PC-3 (cell line): ENCODE results near the gene AMH. TPM values are rescaled to one million over a fixed set of nuclear protein-coding genes. Genes with fewer than 3 reads are reported as not detected.
"Not testable (repeated sequence)": the region's sequence is repeated elsewhere in the genome, so short reads cannot be mapped to it uniquely, and the experiment has no call there.

Source experiments
- ATAC-seq: fragments of 200-7000 bp; cut with Tn5 transposase; 2 replicates; pipeline ENCODE4 v1.9.1; 2020; ENCODE audit warnings: mild to moderate bottlenecking, moderate library complexity
- BruUV-seq: library from RNA; stranded (reverse); fragments of 400-500 nt; replicated peaks from 2 replicates; lab custom pipeline; 2021; lab: Mats Ljungman, UMichigan
- CTCF ChIA-PET: fragments of 300-600 bp; sonication (Branson Sonifier 250); formaldehyde crosslinking; loops from one replicate; lab custom pipeline; 2022; ENCODE audit warnings: antibody characterized with exemption; lab: Charles Lee
- POLR2A ChIA-PET: fragments of 300-600 bp; sonication (Branson Sonifier 250); formaldehyde crosslinking; loops from one replicate; lab custom pipeline; 2022; ENCODE audit warnings: antibody characterized with exemption; ENCODE audit not compliant: unreplicated experiment; lab: Charles Lee
- DNase-seq: peaks from one replicate; pipeline ENCODE4 v3.0.0-alpha.2; 2015
- H2AFZ ChIP-seq: fragments of 300-600 bp; sonication (generic); 2 replicates; pipeline ENCODE4 v1.6.0; 2016; ENCODE audit warnings: antibody characterized with exemption, low read length
- H3F3A ChIP-seq: fragments of 300-600 bp; sonication (generic); one replicate; pipeline ENCODE4 v1.6.0; 2017; ENCODE audit warnings: antibody characterized with exemption, low read length, control low read depth, mild to moderate bottlenecking; ENCODE audit not compliant: unreplicated experiment
- H3K27ac ChIP-seq: fragments of 300-600 bp; sonication (generic); 2 replicates; pipeline ENCODE4 v1.5.1; 2016; ENCODE audit warnings: mild to moderate bottlenecking, low read length
- H3K27me3 ChIP-seq: fragments of 300-600 bp; sonication (generic); 2 replicates; pipeline ENCODE4 v1.6.1; 2016; ENCODE audit warnings: low read length, mixed read lengths
- H3K36me3 ChIP-seq: fragments of 300-600 bp; sonication (generic); 2 replicates; pipeline ENCODE4 v1.6.1; 2016; ENCODE audit warnings: low read depth, mixed run types, low read length, mixed read lengths
- H3K4me1 ChIP-seq: fragments of 300-600 bp; sonication (generic); 2 replicates; pipeline ENCODE4 v1.5.1; 2016; ENCODE audit warnings: low read length; ENCODE audit not compliant: insufficient read depth
- H3K4me2 ChIP-seq: fragments of 300-600 bp; sonication (generic); 2 replicates; pipeline ENCODE4 v1.6.0; 2016; ENCODE audit warnings: low read length
- H3K4me3 ChIP-seq: fragments of 300-600 bp; sonication (generic); 2 replicates; pipeline ENCODE4 v1.5.1; 2016; ENCODE audit warnings: mild to moderate bottlenecking, low read length, mixed read lengths
- H3K79me2 ChIP-seq: fragments of 300-600 bp; sonication (generic); 2 replicates; pipeline ENCODE4 v1.6.1; 2017; ENCODE audit warnings: low read length, mixed read lengths
- H3K9ac ChIP-seq: fragments of 300-600 bp; sonication (generic); 2 replicates; pipeline ENCODE4 v1.6.0; 2016; ENCODE audit warnings: mild to moderate bottlenecking, low read length
- H3K9me2 ChIP-seq: fragments of 300-600 bp; sonication (generic); replicated peaks from 2 replicates; pipeline ENCODE4 v1.6.1; 2016; ENCODE audit warnings: mixed run types, low read length, mixed read lengths
- H3K9me3 ChIP-seq: fragments of 300-600 bp; sonication (generic); 2 replicates; pipeline ENCODE4 v1.6.1; 2016; ENCODE audit warnings: low read length, mixed read lengths
- H4K20me1 ChIP-seq: fragments of 300-600 bp; sonication (generic); 2 replicates; pipeline ENCODE4 v1.6.1; 2016; ENCODE audit warnings: low read length, mixed read lengths
- CTCF ChIP-seq: fragments of 300-600 bp; sonication (generic); conservative IDR thresholded peaks from 2 replicates; pipeline ENCODE4 v1.5.1; 2017; ENCODE audit warnings: antibody characterized with exemption, low read depth, mild to moderate bottlenecking, low read length
- EZH2 ChIP-seq: fragments of 300-600 bp; sonication (generic); IDR thresholded peaks from one replicate; pipeline ENCODE4 v1.6.1; 2017; ENCODE audit warnings: antibody characterized with exemption, mild to moderate bottlenecking, low read length; ENCODE audit not compliant: unreplicated experiment
- EZH2phosphoT487 ChIP-seq: fragments of 300-600 bp; sonication (generic); IDR thresholded peaks from 2 replicates; pipeline ENCODE4 v1.6.1; 2018; ENCODE audit warnings: mild to moderate bottlenecking, antibody characterized with exemption, low read length, borderline replicate concordance
- intact Hi-C: fragments of 100-400 bp; cut with micrococcal nuclease; formaldehyde crosslinking; loops from 2 replicates; pipeline ENCODE4 v1.9.0; 2023
- total RNA-seq: library from RNA; depleted of rRNA; stranded (reverse); fragments of >200 nt; gene quantifications from 2 replicates; pipeline ENCODE4 v1.2.3, GENCODE V29; 2014

AMH gene
- total RNA-seq, 1 experiment from 2014 or later: 6.0 TPM

GRCh38 chr19:2278459-2279158, 29.5 kb downstream of the AMH start:
- BruUV-seq: no TSS peak
- intact Hi-C loops: no loop called here
- H3K4me3 ChIP-seq: no peak overlapping the region
- no peaks in the 10 kb centered on the region for H3F3A ChIP-seq
- DNase-seq: no peak
- no peak overlapping the region for H2AFZ ChIP-seq
- no peak for ATAC-seq
- no peaks in the 10 kb centered on the region for H3K9me2 ChIP-seq
- ChIA-PET POLR2A (no interaction called here), CTCF (no interaction called here)
- no peaks in the 10 kb centered on the region for H3K9me3 ChIP-seq
- H3K4me1 ChIP-seq: 0 out of 2 replicates have a peak, but pooled peaks cover under 1% of the 10 kb centered on the region
- H3K27me3 ChIP-seq: no peaks in the 10 kb centered on the region
- no peaks in the 10 kb centered on the region for H3K36me3 ChIP-seq
- no peak overlapping the region for H3K9ac ChIP-seq
- H4K20me1 ChIP-seq: peaks cover 6% of the 10 kb centered on the region; the same call in 1 of the 2 replicates
- H3K4me2 ChIP-seq: no peak overlapping the region
- H3K79me2 ChIP-seq: peaks cover 7% of the 10 kb centered on the region
- H3K27ac ChIP-seq: no peak overlapping the region
- no peak for TF ChIP-seq EZH2phosphoT487
- TF ChIP-seq CTCF: no peak
- TF ChIP-seq EZH2: no peak

GRCh38 chr19:2280633-2281264, 31.6 kb downstream of the AMH start:
- H3K9me2 ChIP-seq: no peaks in the 10 kb centered on the region
- H3K27me3 ChIP-seq: no peaks in the 10 kb centered on the region
- no peak for TF ChIP-seq EZH2
- no peak for TF ChIP-seq CTCF
- TF ChIP-seq EZH2phosphoT487: no peak
- no peaks in the 10 kb centered on the region for H3K9me3 ChIP-seq
- H2AFZ ChIP-seq: no peak overlapping the region
- H3K9ac ChIP-seq: no peak overlapping the region
- POLR2A ChIA-PET: no interaction called here
- DNase-seq: no peak
- H3K4me1 ChIP-seq: no peaks in the 10 kb centered on the region
- H3K36me3 ChIP-seq: no peaks in the 10 kb centered on the region
- BruUV-seq: no TSS peak
- no peaks in the 10 kb centered on the region for H3K79me2 ChIP-seq
- H3K4me3 ChIP-seq: no peak overlapping the region
- CTCF ChIA-PET: no interaction called here
- H3F3A ChIP-seq: no peaks in the 10 kb centered on the region
- intact Hi-C loops: no loop called here
- no peak overlapping the region for H3K4me2 ChIP-seq
- ATAC-seq: no peak
- no peaks in the 10 kb centered on the region for H4K20me1 ChIP-seq
- no peak overlapping the region for H3K27ac ChIP-seq

GRCh38 chr19:2281265-2282061, 32.3 kb downstream of the AMH start:
- H3K9me3 ChIP-seq, intact Hi-C loops, H3K27me3 ChIP-seq, H3K36me3 ChIP-seq, BruUV-seq, H2AFZ ChIP-seq, DNase-seq, H3K9me2 ChIP-seq, H3K9ac ChIP-seq, H3K4me1 ChIP-seq, H3K4me2 ChIP-seq, H3F3A ChIP-seq, CTCF ChIA-PET, H4K20me1 ChIP-seq, ATAC-seq, H3K27ac ChIP-seq, H3K79me2 ChIP-seq, POLR2A ChIA-PET, H3K4me3 ChIP-seq: not testable (repeated sequence)
